Endometrium (tissue), 2 donors: ENCODE data around the gene UBE3C.
"Not testable (repeated sequence)": the region's sequence is repeated elsewhere in the genome, so short reads cannot be mapped to it uniquely, and the experiment has no call there.

ENCODE experiments used
- FAIRE-seq: peaks from 2 replicates; lab custom pipeline; 2012; peaks lifted over from hg19 to GRCh38; lab: Jason Lieb, UNC
- donor health status: control.
- donor health status: control.

UBE3C gene

GRCh38 chr7:157239571-157240270, 101.0 kb downstream of the UBE3C start:
- no peak for FAIRE-seq

- no peak for FAIRE-seq
Measured at GRCh38 chr7:157241631-157242030, 102.9 kb downstream of the UBE3C start.

- no peak for FAIRE-seq
Measured at GRCh38 chr7:157244516-157245294, 106.0 kb downstream of the UBE3C start.

GRCh38 chr7:157246052-157246451, 107.3 kb downstream of the UBE3C start:
- no peak for FAIRE-seq

- FAIRE-seq = no peak
Measured at GRCh38 chr7:157248659-157249058, 109.9 kb downstream of the UBE3C start.

GRCh38 chr7:157250605-157251228, 112.0 kb downstream of the UBE3C start:
- FAIRE-seq = no peak

- FAIRE-seq = not testable (repeated sequence)
Measured at GRCh38 chr7:157251817-157252216, 113.1 kb downstream of the UBE3C start.

GRCh38 chr7:157253850-157254249, 115.1 kb downstream of the UBE3C start:
- no peak for FAIRE-seq

GRCh38 chr7:157254781-157255180, 116.1 kb downstream of the UBE3C start:
- FAIRE-seq = not testable (repeated sequence)

- FAIRE-seq = no peak
Measured at GRCh38 chr7:157255201-157255606, 116.5 kb downstream of the UBE3C start.

GRCh38 chr7:157263156-157263555, 124.4 kb downstream of the UBE3C start:
- no peak for FAIRE-seq

- FAIRE-seq = no peak
Measured at GRCh38 chr7:157265051-157265450, 126.3 kb downstream of the UBE3C start.

GRCh38 chr7:157266272-157266671, 127.5 kb downstream of the UBE3C start:
- FAIRE-seq = no peak

GRCh38 chr7:157267516-157267915, 128.8 kb downstream of the UBE3C start:
- no peak for FAIRE-seq

GRCh38 chr7:157267956-157268355, 129.2 kb downstream of the UBE3C start:
- FAIRE-seq = no peak

GRCh38 chr7:157268540-157268939, 129.8 kb downstream of the UBE3C start:
- no peak for FAIRE-seq

- FAIRE-seq = no peak
Measured at GRCh38 chr7:157269341-157270059, 130.8 kb downstream of the UBE3C start.

GRCh38 chr7:157270060-157270444, 131.3 kb downstream of the UBE3C start:
- FAIRE-seq = no peak

GRCh38 chr7:157271315-157271990, 132.7 kb downstream of the UBE3C start:
- FAIRE-seq = no peak

- no peak for FAIRE-seq
Measured at GRCh38 chr7:157271991-157272324, 133.2 kb downstream of the UBE3C start.

- FAIRE-seq = no peak
Measured at GRCh38 chr7:157272351-157273207, 133.9 kb downstream of the UBE3C start.
